Coronary artery (tissue), 2 donors: ENCODE results near the gene STARD9.

Experiments
- DNase-seq: peaks from one replicate; pipeline ENCODE4 v3.0.0-alpha.2; 2017; ENCODE audit warnings: low spot score
- H3K27ac ChIP-seq, 2 donors: fragments of 200-600 bp; sonication (generic); one replicate each; pipeline ENCODE4 v1.5.1; 2016 to 2019
- H3K4me3 ChIP-seq: fragments of 200-600 bp; sonication (generic); 2 replicates; pipeline ENCODE4 v1.5.1; 2016; ENCODE audit warnings: mild to moderate bottlenecking, moderate library complexity
- TF ChIP-seq, protein P1 (sequence below): fragments of 200-600 bp; sonication (generic); IDR thresholded peaks from one replicate; pipeline ENCODE4 v1.5.1; 2019; ENCODE audit warnings: antibody characterized with exemption

The STARD9 gene

GRCh38 chr15:42726114-42726513 is 150.7 kb downstream of the STARD9 start:
- Histone ChIP-seq H3K27ac (no peak overlapping the region), H3K4me3 (no peak overlapping the region)
- TF ChIP-seq, protein P1, sequence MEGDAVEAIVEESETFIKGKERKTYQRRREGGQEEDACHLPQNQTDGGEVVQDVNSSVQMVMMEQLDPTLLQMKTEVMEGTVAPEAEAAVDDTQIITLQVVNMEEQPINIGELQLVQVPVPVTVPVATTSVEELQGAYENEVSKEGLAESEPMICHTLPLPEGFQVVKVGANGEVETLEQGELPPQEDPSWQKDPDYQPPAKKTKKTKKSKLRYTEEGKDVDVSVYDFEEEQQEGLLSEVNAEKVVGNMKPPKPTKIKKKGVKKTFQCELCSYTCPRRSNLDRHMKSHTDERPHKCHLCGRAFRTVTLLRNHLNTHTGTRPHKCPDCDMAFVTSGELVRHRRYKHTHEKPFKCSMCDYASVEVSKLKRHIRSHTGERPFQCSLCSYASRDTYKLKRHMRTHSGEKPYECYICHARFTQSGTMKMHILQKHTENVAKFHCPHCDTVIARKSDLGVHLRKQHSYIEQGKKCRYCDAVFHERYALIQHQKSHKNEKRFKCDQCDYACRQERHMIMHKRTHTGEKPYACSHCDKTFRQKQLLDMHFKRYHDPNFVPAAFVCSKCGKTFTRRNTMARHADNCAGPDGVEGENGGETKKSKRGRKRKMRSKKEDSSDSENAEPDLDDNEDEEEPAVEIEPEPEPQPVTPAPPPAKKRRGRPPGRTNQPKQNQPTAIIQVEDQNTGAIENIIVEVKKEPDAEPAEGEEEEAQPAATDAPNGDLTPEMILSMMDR, result no peak
- DNase-seq, result no peak

- TF ChIP-seq, protein P1, result no peak
- DNase-seq, result no peak
- Histone ChIP-seq H3K4me3 (no peak overlapping the region), H3K27ac (no peak overlapping the region)
These were observed 152.5 kb downstream of the STARD9 start for GRCh38 chr15:42727750-42728381.

DNA sequence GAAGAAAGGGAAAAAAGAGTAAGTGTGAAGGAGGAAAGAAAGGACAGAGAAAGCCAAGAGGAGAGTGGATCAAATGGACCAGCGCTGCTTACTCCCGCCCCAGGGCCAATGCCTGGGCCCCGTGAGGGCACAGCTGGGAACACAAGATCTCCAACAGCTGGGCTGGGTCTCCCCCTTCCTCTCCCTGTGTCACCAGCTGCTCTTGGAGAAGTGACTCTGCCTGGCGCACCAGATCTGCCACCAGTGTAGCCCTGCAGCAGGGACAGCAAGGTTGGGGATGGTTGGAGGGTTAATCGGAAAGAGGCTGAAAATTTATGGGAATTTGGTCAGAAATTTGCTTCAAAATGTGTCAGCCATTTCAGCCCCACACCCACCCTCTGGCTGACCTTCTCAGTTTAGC is 153.2 kb downstream of the STARD9 start:
- DNase-seq, result no peak
- H3K27ac ChIP-seq, result no peak overlapping the region
- no peak overlapping the region for H3K4me3 ChIP-seq
- TF ChIP-seq, protein P1, result no peak

- peak overlapping the region in 1 of 2 donors; percentile 7 for H3K27ac ChIP-seq
- TF ChIP-seq, protein P1, result no peak
- no peak for DNase-seq
- no peak overlapping the region for H3K4me3 ChIP-seq
These were observed 153.6 kb downstream of the STARD9 start for GRCh38 chr15:42728972-42729371.

DNA sequence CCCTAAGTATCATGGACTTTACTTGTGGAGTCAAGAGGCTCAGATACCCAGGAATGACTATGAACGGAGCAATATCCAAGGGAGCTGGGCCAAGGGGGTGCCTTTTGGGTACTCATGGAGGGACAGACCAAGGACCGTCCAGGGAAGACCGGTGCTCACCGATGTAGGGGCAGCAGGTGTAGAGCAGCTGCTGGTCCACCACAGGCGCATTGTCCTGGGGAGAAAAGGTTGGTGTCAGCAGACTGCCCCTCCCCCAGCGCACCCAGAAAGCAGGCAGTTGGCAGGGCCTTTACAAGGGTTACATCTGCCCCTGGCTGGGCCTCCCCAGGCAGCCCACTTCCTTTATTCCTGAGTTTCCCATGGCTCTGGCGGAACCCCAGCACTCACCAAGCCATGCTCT is 154.0 kb downstream of the STARD9 start:
- no peak overlapping the region for H3K4me3 ChIP-seq
- no peak overlapping the region for H3K27ac ChIP-seq
- TF ChIP-seq, protein P1, result no peak
- DNase-seq, result no peak

DNA sequence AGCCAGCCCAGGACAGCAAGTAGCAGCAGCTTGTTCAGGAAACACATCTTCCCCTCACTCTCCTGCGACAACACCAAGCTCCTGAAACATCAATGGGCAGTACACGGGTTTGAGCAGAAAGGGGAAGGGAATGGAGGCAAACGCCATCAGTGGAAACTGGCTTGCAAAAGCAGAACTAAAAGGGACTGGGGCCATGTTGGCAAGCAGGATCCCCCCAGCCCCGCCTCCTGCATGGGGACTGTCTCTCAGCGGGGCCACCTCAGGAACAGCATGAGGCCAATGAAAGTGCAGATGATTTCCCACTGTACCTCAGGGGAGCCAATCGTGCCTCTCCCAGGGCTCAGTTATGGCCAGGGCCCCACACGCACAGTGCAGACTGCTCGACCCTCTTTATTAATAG is 154.7 kb downstream of the STARD9 start:
- TF ChIP-seq, protein P1, result no peak
- Histone ChIP-seq H3K4me3 (no peak overlapping the region), H3K27ac (no peak overlapping the region)
- no peak for DNase-seq

DNA sequence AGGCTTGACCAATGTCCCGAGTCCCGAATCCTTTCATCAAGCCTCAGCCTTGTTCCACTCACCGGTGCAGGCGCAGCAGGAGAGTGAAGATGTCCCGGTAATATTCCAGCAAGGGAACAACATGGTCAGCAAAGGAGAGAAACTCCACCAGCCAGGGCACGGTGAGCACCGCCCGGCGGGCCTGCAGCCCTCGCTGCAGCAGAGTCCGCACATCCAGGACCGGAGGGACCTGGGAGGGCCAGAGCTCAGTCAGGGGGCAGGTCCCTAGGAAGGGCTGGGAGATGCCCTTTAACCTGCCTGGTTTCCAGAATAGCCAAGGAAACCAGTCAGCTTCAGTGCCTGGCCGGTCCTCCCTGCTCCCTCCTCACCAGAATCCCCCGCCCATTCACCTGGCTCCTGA is 155.1 kb downstream of the STARD9 start:
- Histone ChIP-seq H3K27ac (no peak overlapping the region), H3K4me3 (no peak overlapping the region)
- DNase-seq, result no peak
- TF ChIP-seq, protein P1, result no peak
